ENCODE data around the gene CISD3.

DNA sequence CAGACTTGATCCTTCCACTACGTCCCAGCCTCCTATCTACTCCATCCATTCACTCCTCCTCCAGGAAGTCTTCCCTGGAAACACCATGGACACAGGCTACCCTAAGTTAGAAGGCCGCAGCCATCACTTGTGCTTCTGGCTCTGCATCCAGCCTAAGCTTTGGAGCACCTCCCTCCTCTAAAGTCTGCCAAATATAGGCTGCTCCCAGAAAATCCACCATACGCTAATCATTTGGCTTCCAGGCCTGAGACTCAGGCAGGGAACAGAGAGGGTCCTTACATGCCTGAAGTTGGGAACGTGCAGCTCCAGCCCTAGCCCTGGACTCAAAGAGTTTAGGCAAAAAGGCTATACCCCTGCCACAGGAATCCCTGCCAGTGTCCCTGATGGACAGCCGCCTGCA lies 11.3 kb downstream of the CISD3 start:
- TF ChIP-seq EZH2 (IDR thresholded peaks at IDR 0.05; ENCODE audit: borderline replicate concordance, low read depth, low read length, poor library complexity, severe bottlenecking) = no peak
- TF ChIP-seq, protein P1, sequence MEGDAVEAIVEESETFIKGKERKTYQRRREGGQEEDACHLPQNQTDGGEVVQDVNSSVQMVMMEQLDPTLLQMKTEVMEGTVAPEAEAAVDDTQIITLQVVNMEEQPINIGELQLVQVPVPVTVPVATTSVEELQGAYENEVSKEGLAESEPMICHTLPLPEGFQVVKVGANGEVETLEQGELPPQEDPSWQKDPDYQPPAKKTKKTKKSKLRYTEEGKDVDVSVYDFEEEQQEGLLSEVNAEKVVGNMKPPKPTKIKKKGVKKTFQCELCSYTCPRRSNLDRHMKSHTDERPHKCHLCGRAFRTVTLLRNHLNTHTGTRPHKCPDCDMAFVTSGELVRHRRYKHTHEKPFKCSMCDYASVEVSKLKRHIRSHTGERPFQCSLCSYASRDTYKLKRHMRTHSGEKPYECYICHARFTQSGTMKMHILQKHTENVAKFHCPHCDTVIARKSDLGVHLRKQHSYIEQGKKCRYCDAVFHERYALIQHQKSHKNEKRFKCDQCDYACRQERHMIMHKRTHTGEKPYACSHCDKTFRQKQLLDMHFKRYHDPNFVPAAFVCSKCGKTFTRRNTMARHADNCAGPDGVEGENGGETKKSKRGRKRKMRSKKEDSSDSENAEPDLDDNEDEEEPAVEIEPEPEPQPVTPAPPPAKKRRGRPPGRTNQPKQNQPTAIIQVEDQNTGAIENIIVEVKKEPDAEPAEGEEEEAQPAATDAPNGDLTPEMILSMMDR (conservative IDR thresholded peaks at IDR 0.05; ENCODE audit: low read depth, low read length) = no peak

Measured in A673 (cell line).